GM11168 (cell line): ENCODE results near the gene OR2A42.
"Not testable (repeated sequence)": the region's sequence is repeated elsewhere in the genome, so short reads cannot be mapped to it uniquely, and the experiment has no call there.

Experiments
- in situ Hi-C: fragments of 300-500 bp; cut with MboI; formaldehyde crosslinking; loops from one replicate; pipeline ENCODE4 v1.12.0; 2022; ENCODE audit warnings: low sequenced_read_pairs; ENCODE audit not compliant: unreplicated experiment

OR2A42 gene

GRCh38 chr7:144239365-144239764, at the start of gene OR2A42:
Gene OR2A42 (minus strand): TSS chr7:144239605. CDS start chr7:144232843, 6,762 bp downstream.
- in situ Hi-C loops, result not testable (repeated sequence)

- in situ Hi-C loops, result not testable (repeated sequence)
Observed at GRCh38 chr7:144287171-144287784, 47.9 kb upstream of the OR2A42 start.

- in situ Hi-C loops, result not testable (repeated sequence)
Observed at GRCh38 chr7:144283716-144284115, 44.3 kb upstream of the OR2A42 start.

GRCh38 chr7:144282490-144282889, 43.1 kb upstream of the OR2A42 start:
- in situ Hi-C loops, result not testable (repeated sequence)

- in situ Hi-C loops, result not testable (repeated sequence)
Observed at GRCh38 chr7:144281981-144282380, 42.6 kb upstream of the OR2A42 start.

- in situ Hi-C loops, result not testable (repeated sequence)
Observed at GRCh38 chr7:144280010-144280409, 40.6 kb upstream of the OR2A42 start.

GRCh38 chr7:144275281-144275680, 35.9 kb upstream of the OR2A42 start:
- in situ Hi-C loops, result not testable (repeated sequence)

- in situ Hi-C loops, result not testable (repeated sequence)
Observed at GRCh38 chr7:144269188-144269587, 29.8 kb upstream of the OR2A42 start, which contains the start of gene CTAGE8. Gene CTAGE8 (minus strand): TSS chr7:144269288. CDS start chr7:144269250, 38 bp downstream.

GRCh38 chr7:144264692-144265091, 25.3 kb upstream of the OR2A42 start, which contains the start of gene OR2A7:
Gene OR2A7 (minus strand): TSS chr7:144264792. CDS start chr7:144259628, 5,164 bp downstream.
- in situ Hi-C loops, result not testable (repeated sequence)

- in situ Hi-C loops, result not testable (repeated sequence)
Observed at GRCh38 chr7:144262128-144262527, 22.7 kb upstream of the OR2A42 start.

GRCh38 chr7:144259067-144259466, 19.7 kb upstream of the OR2A42 start:
- in situ Hi-C loops, result not testable (repeated sequence)

- in situ Hi-C loops, result no loop called here
Observed at GRCh38 chr7:144256112-144256511, 16.7 kb upstream of the OR2A42 start.

GRCh38 chr7:144255471-144255897, 16.1 kb upstream of the OR2A42 start:
- in situ Hi-C loops, result no loop called here

GRCh38 chr7:144252307-144252706, 12.9 kb upstream of the OR2A42 start:
- in situ Hi-C loops, result not testable (repeated sequence)

GRCh38 chr7:144247674-144248330, 8.4 kb upstream of the OR2A42 start:
- in situ Hi-C loops, result not testable (repeated sequence)

GRCh38 chr7:144246967-144247366, 7.6 kb upstream of the OR2A42 start:
- in situ Hi-C loops, result not testable (repeated sequence)

GRCh38 chr7:144245372-144245771, 6.0 kb upstream of the OR2A42 start:
- in situ Hi-C loops, result not testable (repeated sequence)

- in situ Hi-C loops, result not testable (repeated sequence)
Observed at GRCh38 chr7:144238530-144239082, 799 bp downstream of the OR2A42 start.

- in situ Hi-C loops, result not testable (repeated sequence)
Observed at GRCh38 chr7:144233039-144233438, 6.4 kb downstream of the OR2A42 start.

GRCh38 chr7:144231027-144231426, 8.4 kb downstream of the OR2A42 start:
- in situ Hi-C loops, result not testable (repeated sequence)

GRCh38 chr7:144228810-144229209, 10.6 kb downstream of the OR2A42 start:
- in situ Hi-C loops, result not testable (repeated sequence)
